ENCODE results near the gene INO80B. TPM values are rescaled to one million over a fixed set of nuclear protein-coding genes. Genes with fewer than 3 reads are reported as not detected.

The INO80B gene
- total and polyA plus RNA-seq, 9 of the 15 experiments (the other 6 are each of a cell fraction or from before 2014, with no cell fraction given), result 0.41 to 22.6 (median 9.0) TPM

- no peak; the same call in 1 of the 2 replicates for TF ChIP-seq ZNF76 (CRISPR knock-in tag; IDR thresholded peaks at IDR 0.05; ENCODE audit: borderline replicate concordance)
- TF ChIP-seq ZNF146 (CRISPR knock-in tag; IDR thresholded peaks at IDR 0.05; ENCODE audit: unreplicated experiment), result no peak
- peak; percentile 83 for TF ChIP-seq HMGN3 (IDR thresholded peaks at IDR 0.05; ENCODE audit: borderline replicate concordance, extremely low read depth, insufficient read length, low read depth, low read length)
- no peak for TF ChIP-seq MCM5 (IDR thresholded peaks at IDR 0.05; ENCODE audit: low read depth)
- TF ChIP-seq SIN3A (IDR thresholded peaks at IDR 0.05; ENCODE audit: borderline replicate concordance in 2 of 2, control insufficient read depth in 1 of 2, low read depth in 2 of 2, low read length in 2 of 2), result peak in 1 of 2 experiments; percentile 77; a peak in 2 of 4 replicates
- TF ChIP-seq PML (IDR thresholded peaks at IDR 0.05; ENCODE audit: low read length), result 0 out of 2 replicates have a peak, but pooled peaks have one; percentile 15
- TF ChIP-seq NBN (IDR thresholded peaks at IDR 0.05; ENCODE audit: low read depth), result 0 out of 2 replicates have a peak, but pooled peaks have one; percentile 22
- no peak for TF ChIP-seq ELK3 (CRISPR knock-in tag; IDR thresholded peaks at IDR 0.05)
- peak; percentile 79; the same call in 1 of the 2 replicates for TF ChIP-seq ELF2 (CRISPR knock-in tag; IDR thresholded peaks at IDR 0.05)
- TF ChIP-seq XRCC4 (IDR thresholded peaks at IDR 0.05; ENCODE audit: extremely low read depth, insufficient read depth, insufficient read length), result no peak
- peak; percentile 93 for TF ChIP-seq RBBP5 (IDR thresholded peaks at IDR 0.05; ENCODE audit: borderline replicate concordance, insufficient read depth, low read length, poor library complexity, severe bottlenecking)
- no peak for TF ChIP-seq ZNF121 (CRISPR knock-in tag; conservative IDR thresholded peaks at IDR 0.05)
- TF ChIP-seq MBD2 (IDR thresholded peaks at IDR 0.05; ENCODE audit: borderline replicate concordance, low read depth), result peak; percentile 48; the same call in 1 of the 2 replicates
- no peak for TF ChIP-seq ZNF445 (CRISPR knock-in tag; IDR thresholded peaks at IDR 0.05; ENCODE audit: low read depth)
- TF ChIP-seq NEUROD1 (IDR thresholded peaks at IDR 0.05; ENCODE audit: borderline replicate concordance, low read depth, low read length, partially characterized antibody), result peak; percentile 23
- TF ChIP-seq RBM14 (IDR thresholded peaks at IDR 0.05; ENCODE audit: borderline replicate concordance, insufficient read depth, low read depth, low read length), result 0 out of 2 replicates have a peak, but pooled peaks have one; percentile 55
- TF ChIP-seq RCOR1 (IDR thresholded peaks at IDR 0.05; ENCODE audit: borderline replicate concordance in 1 of 2, low read depth in 2 of 2, low read length in 2 of 2), result peak in 1 of 2 experiments; percentile 52; a peak in 2 of 4 replicates
- TF ChIP-seq MCM7 (IDR thresholded peaks at IDR 0.05), result no peak
- peak; percentile 86 for TF ChIP-seq POLR2A (conservative IDR thresholded peaks at IDR 0.05)
- no peak for TF ChIP-seq NCOA4 (IDR thresholded peaks at IDR 0.05; ENCODE audit: partially characterized antibody)
- TF ChIP-seq CREB1 (IDR thresholded peaks at IDR 0.05), result no peak; the same call in 1 of the 2 replicates
- TF ChIP-seq CREB1 (CRISPR knock-in tag; IDR thresholded peaks at IDR 0.05), result peak; percentile 71
- peak; percentile 74 for TF ChIP-seq TAF1 (IDR thresholded peaks at IDR 0.05; ENCODE audit: control insufficient read depth, extremely low read depth, insufficient read depth, low read length, severe bottlenecking)
- TF ChIP-seq ZNF766 (CRISPR knock-in tag; conservative IDR thresholded peaks at IDR 0.05), result no peak
- TF ChIP-seq SRSF9 (IDR thresholded peaks at IDR 0.05; ENCODE audit: borderline replicate concordance, low read depth, low read length), result no peak
- TF ChIP-seq ZNF280B (CRISPR knock-in tag; IDR thresholded peaks at IDR 0.05), result no peak
- TF ChIP-seq CBFA2T3 (IDR thresholded peaks at IDR 0.05), result peak; percentile 29; the same call in 1 of the 2 replicates
Observed at GRCh38 chr2:74507145-74507925, 52.4 kb downstream of the INO80B start, which contains the start of gene PCGF1 (continued).

Measured in K562 (cell line).